Fibroblast of pulmonary artery (primary cell): ENCODE data around the gene PTGIS.

Source experiments
- DNase-seq: peaks from one replicate; pipeline ENCODE4 v3.0.0-alpha.2; 2010; ENCODE audit warnings: low read depth
- H3K4me3 ChIP-seq: replicated peaks from 2 replicates; pipeline ENCODE4 v1.5.1; 2011; ENCODE audit warnings: low read depth, mild to moderate bottlenecking, control low read depth, low read length, moderate library complexity
- TF ChIP-seq, protein P1 (sequence below): IDR thresholded peaks from 2 replicates; pipeline ENCODE4 v1.5.1; 2011; ENCODE audit warnings: mild to moderate bottlenecking, control low read depth, low read length, inconsistent platforms; ENCODE audit errors: missing control alignments

Gene PTGIS

DNA sequence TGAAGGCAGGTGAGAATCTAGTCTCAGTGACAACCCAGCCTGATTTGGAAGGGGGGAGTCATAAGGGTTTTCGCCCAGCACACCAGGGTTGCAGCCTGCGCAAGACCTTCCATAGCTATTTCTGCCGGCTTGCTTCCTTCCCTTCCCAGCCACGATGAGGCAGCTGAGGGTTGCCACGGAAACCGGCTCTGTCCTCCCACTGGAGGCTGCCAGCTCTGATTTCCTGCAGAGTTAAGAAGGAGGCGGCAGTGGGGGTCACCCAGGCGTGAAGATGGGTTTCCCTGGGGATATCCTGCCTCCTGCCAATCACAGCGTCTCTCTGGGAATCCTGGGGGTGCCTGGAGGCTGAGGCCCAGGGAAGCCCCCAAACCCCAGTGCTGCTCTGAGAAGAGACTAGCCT lies 62.4 kb downstream of the PTGIS start:
- DNase-seq = peak; percentile 64
- H3K4me3 ChIP-seq = no peak overlapping the region
- TF ChIP-seq, protein P1, sequence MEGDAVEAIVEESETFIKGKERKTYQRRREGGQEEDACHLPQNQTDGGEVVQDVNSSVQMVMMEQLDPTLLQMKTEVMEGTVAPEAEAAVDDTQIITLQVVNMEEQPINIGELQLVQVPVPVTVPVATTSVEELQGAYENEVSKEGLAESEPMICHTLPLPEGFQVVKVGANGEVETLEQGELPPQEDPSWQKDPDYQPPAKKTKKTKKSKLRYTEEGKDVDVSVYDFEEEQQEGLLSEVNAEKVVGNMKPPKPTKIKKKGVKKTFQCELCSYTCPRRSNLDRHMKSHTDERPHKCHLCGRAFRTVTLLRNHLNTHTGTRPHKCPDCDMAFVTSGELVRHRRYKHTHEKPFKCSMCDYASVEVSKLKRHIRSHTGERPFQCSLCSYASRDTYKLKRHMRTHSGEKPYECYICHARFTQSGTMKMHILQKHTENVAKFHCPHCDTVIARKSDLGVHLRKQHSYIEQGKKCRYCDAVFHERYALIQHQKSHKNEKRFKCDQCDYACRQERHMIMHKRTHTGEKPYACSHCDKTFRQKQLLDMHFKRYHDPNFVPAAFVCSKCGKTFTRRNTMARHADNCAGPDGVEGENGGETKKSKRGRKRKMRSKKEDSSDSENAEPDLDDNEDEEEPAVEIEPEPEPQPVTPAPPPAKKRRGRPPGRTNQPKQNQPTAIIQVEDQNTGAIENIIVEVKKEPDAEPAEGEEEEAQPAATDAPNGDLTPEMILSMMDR = no peak

DNA sequence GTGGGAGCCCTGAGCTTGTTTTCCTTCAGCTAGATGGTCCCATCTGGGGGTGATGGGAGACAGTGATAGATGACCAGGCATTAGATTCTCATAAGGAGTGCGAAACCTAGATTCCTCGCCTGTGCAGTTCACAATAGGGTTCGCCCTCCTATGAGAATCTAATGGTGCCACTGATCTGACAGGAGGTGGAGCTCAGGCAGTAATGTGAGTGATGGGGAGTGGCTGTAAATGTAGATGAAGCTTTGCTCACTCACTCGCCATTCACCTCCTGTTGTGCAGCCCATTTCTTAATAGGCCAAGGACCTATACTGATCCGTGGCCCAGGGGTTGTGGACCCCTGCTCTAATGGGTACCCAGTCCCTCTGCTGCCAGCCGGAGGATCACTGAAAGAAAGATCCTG lies 64.8 kb downstream of the PTGIS start:
- TF ChIP-seq, protein P1 = no peak
- no peak overlapping the region for H3K4me3 ChIP-seq
- no peak for DNase-seq

DNA sequence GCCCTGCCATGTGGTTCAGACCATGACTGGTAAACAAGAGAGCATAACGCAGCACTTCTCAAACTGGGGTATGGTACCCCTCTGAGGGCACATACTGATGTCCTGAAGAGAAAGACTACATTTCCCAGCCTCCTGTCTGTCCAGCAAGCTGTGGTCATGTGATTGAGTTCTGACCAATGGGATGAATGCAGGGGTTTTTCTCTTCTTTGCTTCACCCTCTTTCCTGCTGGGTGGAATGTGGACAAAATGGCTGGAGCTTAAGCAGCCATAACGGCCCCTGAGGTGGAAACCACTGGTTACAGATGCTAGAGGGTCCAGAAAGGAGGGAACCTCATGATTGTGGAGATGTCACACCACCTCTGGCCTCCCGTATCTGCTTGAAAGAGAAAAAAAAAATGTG lies 66.0 kb downstream of the PTGIS start:
- peak; percentile 52 for DNase-seq
- TF ChIP-seq, protein P1 = no peak
- no peak overlapping the region for H3K4me3 ChIP-seq

DNA sequence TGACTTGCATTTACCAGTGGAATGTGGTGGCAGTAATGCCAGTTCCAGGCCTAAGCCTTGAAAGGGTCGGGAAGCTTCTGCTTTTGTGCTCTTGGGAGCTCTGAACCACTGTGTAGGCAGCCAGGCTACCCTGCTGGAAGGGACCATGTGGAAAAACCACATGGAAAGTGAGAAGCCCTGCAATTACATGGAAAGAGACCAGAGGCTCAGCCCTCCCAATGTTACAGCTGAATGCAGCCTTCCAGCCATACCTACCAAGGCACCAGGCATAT lies 70.6 kb downstream of the PTGIS start:
- DNase-seq = no peak
- no peak overlapping the region for H3K4me3 ChIP-seq
- TF ChIP-seq, protein P1 = no peak

DNA sequence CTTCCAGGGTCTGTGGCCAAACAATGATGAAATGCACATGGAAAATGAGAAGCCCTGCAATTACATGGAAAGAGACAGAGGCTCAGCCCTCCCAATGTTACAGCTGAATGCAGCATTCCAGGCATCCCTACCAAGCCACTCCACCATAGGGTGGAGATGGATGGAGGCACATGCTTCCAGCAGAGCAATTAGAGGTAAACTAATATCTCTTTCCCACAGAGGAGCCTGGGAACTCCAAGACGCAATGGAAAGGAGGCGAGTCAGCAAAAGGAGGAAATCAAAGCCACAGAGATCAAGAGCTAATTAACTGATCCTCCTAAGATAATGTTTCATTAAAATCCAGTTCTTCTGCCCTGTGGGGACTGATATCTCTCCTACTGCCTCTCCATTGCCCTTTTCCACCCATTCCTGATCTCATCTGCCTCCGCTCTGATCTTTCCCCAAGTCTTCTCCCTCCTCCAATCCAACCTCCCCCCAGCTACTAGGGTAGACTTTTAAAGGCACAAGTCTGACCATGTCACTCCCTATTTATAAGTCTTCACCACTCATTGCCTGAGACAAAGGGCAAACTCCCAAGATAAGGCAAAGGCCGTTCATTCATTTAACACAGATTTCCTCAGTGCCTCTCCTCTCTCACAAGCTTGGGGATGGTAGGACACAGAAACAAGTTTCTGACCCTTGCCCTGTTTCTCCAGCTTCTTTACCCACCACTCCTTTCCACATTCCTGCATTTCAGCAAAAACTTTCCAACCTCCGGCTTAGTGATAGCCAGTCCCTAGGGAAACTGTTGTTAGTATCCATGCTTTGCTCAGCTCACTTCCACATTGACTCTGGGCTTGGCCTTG lies 71.2 kb downstream of the PTGIS start:
- DNase-seq = no peak
- H3K4me3 ChIP-seq = no peak overlapping the region
- TF ChIP-seq, protein P1 = no peak

DNA sequence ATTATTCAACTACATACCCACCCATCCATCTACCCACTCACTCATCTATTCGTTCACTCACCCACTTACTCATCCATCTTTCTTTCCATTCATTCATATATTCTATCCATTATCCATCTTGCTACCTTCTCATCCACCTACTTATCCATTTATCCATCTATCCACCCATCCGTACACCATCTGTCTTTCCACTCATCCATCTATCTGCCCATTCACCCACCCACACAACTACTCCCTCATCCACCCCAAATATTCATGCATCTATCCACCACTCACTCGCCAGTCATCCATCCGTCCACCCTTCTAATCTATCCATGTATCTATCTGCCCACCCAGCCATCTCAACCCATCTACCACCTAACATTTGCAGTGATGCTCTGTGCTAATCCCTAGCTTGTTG lies 71.9 kb downstream of the PTGIS start:
- no peak for DNase-seq
- no peak overlapping the region for H3K4me3 ChIP-seq
- TF ChIP-seq, protein P1 = no peak

DNA sequence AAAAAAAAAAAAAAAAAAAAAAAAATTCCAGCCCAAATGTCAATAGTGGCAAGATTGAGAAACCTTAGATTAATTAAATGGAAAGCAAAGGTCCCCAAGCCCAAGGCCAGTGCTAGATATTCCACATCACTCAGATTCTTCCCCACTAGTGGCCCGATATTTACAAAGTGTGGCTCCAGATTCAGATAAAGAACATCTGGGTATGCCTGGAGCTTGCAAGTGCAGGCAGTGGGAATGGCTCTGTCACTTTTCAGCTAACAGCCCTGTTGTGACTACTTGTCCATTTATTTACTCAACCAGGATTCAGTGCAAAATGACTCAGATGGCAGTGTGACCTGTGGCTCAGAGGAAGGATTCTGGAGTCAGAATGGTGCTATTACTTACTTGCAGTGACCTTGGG lies 77.2 kb downstream of the PTGIS start:
- TF ChIP-seq, protein P1 = no peak
- no peak for DNase-seq
- H3K4me3 ChIP-seq = no peak overlapping the region
